Activated CD8-positive, alpha-beta T cell treated with anti-CD3 and anti-CD28 coated beads, Interleukin-2, amount 10 ng/mL, durations not matched to agents 7 days and 5 days (primary cell): ENCODE data around the gene FBXW12. TPM values are rescaled to one million over a fixed set of nuclear protein-coding genes. Genes with fewer than 3 reads are reported as not detected.
A peak's percentile ranks its signal among the peaks of the same experiment; 100 is the strongest.

Experiments used
- ATAC-seq: fragments of 150-1000 bp; cut with Tn5 transposase; one replicate; pipeline ENCODE4 v1.10.0; 2021; ENCODE audit warnings: moderate library complexity
- CTCF ChIA-PET: fragments of 350-600 bp; sonication (Branson Sonifier 250); formaldehyde crosslinking; loops from one replicate; lab custom pipeline; 2021; ENCODE audit warnings: antibody characterized with exemption; lab: Charles Lee
- POLR2A ChIA-PET: fragments of 350-600 bp; sonication (Branson Sonifier 250); formaldehyde crosslinking; loops from one replicate; lab custom pipeline; 2021; ENCODE audit warnings: antibody characterized with exemption; lab: Charles Lee
- DNase-seq: peaks from one replicate; pipeline ENCODE4 v3.0.0-alpha.2; 2020
- H3K27ac Mint-ChIP-seq: one replicate; pipeline ENCODE4 v1.8.0; 2021; ENCODE audit warnings: mild to moderate bottlenecking, mixed read lengths
- H3K27me3 Mint-ChIP-seq: one replicate; pipeline ENCODE4 v1.8.0; 2021; ENCODE audit warnings: low read depth, mixed read lengths
- H3K36me3 Mint-ChIP-seq: one replicate; pipeline ENCODE4 v1.8.0; 2021; ENCODE audit warnings: low read depth, mixed read lengths
- H3K4me1 Mint-ChIP-seq: one replicate; pipeline ENCODE4 v1.8.0; 2021; ENCODE audit warnings: low read depth, mixed read lengths
- H3K4me3 Mint-ChIP-seq: one replicate; pipeline ENCODE4 v1.8.0; 2021; ENCODE audit warnings: mild to moderate bottlenecking, mixed read lengths
- H3K9me3 Mint-ChIP-seq: one replicate; pipeline ENCODE4 v1.8.0; 2022; ENCODE audit warnings: mixed read lengths; ENCODE audit not compliant: insufficient read depth
- total RNA-seq, 2 experiments: library from RNA; stranded (reverse); gene quantifications; one replicate each; pipeline ENCODE4 v1.2.3, GENCODE V29; 2021

FBXW12 gene
- total RNA-seq, 2 experiments from 2014 or later: not detected

DNA sequence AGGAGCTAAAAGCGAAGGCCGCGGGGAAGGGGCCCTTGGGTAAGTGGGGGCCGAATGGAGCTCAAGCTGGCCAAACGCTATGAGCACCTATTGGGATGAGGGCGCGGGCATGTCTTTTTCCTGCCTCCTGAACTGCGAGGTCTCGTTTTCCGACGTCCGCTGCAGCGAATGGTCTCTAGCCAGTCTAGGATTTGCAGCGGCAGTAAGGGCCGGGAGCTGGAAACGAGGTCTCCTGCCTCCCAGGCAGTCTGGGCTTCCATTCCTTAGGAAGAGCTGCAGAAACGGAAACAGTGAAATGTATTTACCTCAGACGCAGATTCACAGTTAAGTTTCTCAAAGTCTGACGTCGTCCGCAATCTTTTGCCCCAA lies 68.6 kb downstream of the FBXW12 start:
- ATAC-seq: peak; percentile 3
- peak; percentile 40 for DNase-seq
- H3K27ac Mint-ChIP-seq: peak overlapping the region; percentile 96
- no peaks in the 10 kb centered on the region for H3K27me3 Mint-ChIP-seq
- H3K9me3 Mint-ChIP-seq: no peaks in the 10 kb centered on the region
- peaks cover 34% of the 10 kb centered on the region for H3K4me1 Mint-ChIP-seq
- peak overlapping the region; percentile 97 for H3K4me3 Mint-ChIP-seq
- CTCF ChIA-PET: interaction anchor here (1.2 to 3.6 kb wide), 16 partner anchors 10 to 171 kb away, joined by 3 to 34 read pairs (median 7); partner anchors contain the start of gene PLXNB1
- peaks cover 37% of the 10 kb centered on the region for H3K36me3 Mint-ChIP-seq
- POLR2A ChIA-PET: interaction anchor here (0.6 to 2.6 kb wide), 16 partner anchors 12 to 379 kb away, joined by 3 to 21 read pairs (median 4); partner anchors contain the start of genes SHISA5 and ZNF589

DNA sequence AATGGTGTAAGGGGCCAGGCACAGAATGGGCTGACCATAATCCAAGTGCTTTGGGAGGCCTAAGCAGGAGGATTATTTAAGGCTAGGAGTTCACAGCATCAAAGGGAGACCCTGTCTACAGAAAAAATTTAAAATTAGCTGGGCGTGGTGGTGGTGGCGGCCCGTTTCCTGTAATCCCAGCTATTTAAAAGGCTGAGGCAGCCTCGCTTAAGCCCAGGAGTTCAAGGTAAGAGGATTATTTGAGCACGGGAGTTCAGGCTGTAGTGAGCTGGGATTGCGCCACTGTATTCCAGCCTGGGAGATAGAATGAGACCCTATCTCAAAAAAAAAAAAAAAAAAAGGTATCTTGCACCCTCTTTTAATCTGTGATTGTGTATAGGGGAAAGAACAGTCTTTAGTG lies 69.9 kb downstream of the FBXW12 start:
- ChIA-PET POLR2A (interaction anchor here (0.6 to 1.2 kb wide), 5 partner anchors 25 to 201 kb away, joined by 3 to 6 read pairs (median 3); partner anchors contain the start of genes PFKFB4 and ZNF589), CTCF (interaction anchor here (0.8 to 3.6 kb wide), 5 partner anchors 9 to 116 kb away, joined by 4 to 19 read pairs (median 10); no protein-coding TSS in a partner anchor)
- Mint-ChIP-seq H3K36me3 (peaks cover 40% of the 10 kb centered on the region), H3K4me3 (peak overlapping the region; percentile 97), H3K27ac (peak overlapping the region; percentile 69), H3K9me3 (no peaks in the 10 kb centered on the region), H3K4me1 (peaks cover 43% of the 10 kb centered on the region), H3K27me3 (no peaks in the 10 kb centered on the region)
- DNase-seq (no peak), ATAC-seq (no peak)

Other genes with a start within 250 kb of the FBXW12 start
- 10 to 100 TPM; 30.3 to 31.3 TPM for gene CDC25A, start 183.8 kb upstream of the FBXW12 start, total RNA-seq
- not detected for gene CAMP, start 148.7 kb upstream of the FBXW12 start, total RNA-seq
- 10 to 100 TPM; 29.7 to 30.3 TPM for gene ZNF589, start 131.1 kb upstream of the FBXW12 start, total RNA-seq
- 10 to 100 TPM; 34.1 to 37.7 TPM for gene NME6, start 70.9 kb upstream of the FBXW12 start, total RNA-seq
- gene SPINK8, start 38.6 kb upstream of the FBXW12 start, total RNA-seq: not detected
- 1 to 10 TPM in 1 of 2 experiments, under 1 TPM in 1; 0.76 to 1.7 TPM for gene PLXNB1, start 57.9 kb downstream of the FBXW12 start, total RNA-seq
- 10 to 100 TPM; 16.3 to 16.5 TPM for gene CCDC51, start 67.9 kb downstream of the FBXW12 start, total RNA-seq
- 100 to 1,000 TPM; 339 to 364 TPM for gene TMA7, start 68.0 kb downstream of the FBXW12 start, total RNA-seq
- gene ATRIP, start 74.5 kb downstream of the FBXW12 start, total RNA-seq: 10 to 100 TPM; 18.8 to 20.3 TPM
- 100 to 1,000 TPM; 195 to 201 TPM for gene SHISA5, start 132.0 kb downstream of the FBXW12 start, total RNA-seq
- gene PFKFB4, start 184.6 kb downstream of the FBXW12 start, total RNA-seq: 10 to 100 TPM; 42.8 to 49.1 TPM
- gene UCN2, start 191.6 kb downstream of the FBXW12 start, total RNA-seq: not detected
- gene COL7A1, start 223.1 kb downstream of the FBXW12 start, total RNA-seq: 1 to 10 TPM; 1.2 to 1.6 TPM
- 100 to 1,000 TPM; 196 to 202 TPM for gene UQCRC1, start 237.4 kb downstream of the FBXW12 start, total RNA-seq
- under 1 TPM in 1 of 2 experiments, not detected in 1; 0.39 TPM for gene TMEM89, start 249.6 kb downstream of the FBXW12 start, total RNA-seq